IMR-90 (cell line): ENCODE results near the gene CHST1. TPM values are rescaled to one million over a fixed set of nuclear protein-coding genes. Genes with fewer than 3 reads are reported as not detected.

Experiments
- ATAC-seq: fragments of 200-7000 bp; cut with Tn5 transposase; 2 replicates; pipeline ENCODE4 v1.9.1; 2020; ENCODE audit warnings: low read depth, mild to moderate bottlenecking, moderate library complexity
- BruUV-seq: library from RNA; stranded (reverse); fragments of 400-500 nt; replicated peaks from 2 replicates; lab custom pipeline; 2021; lab: Mats Ljungman, UMichigan
- CTCF ChIA-PET: fragments of 300-600 bp; formaldehyde crosslinking; extraction: SDS; loops from one replicate; lab custom pipeline; 2021; ENCODE audit warnings: antibody characterized with exemption; lab: Yijun Ruan, JAX
- POLR2A ChIA-PET: fragments of 300-600 bp; sonication (Branson Sonifier 250); formaldehyde crosslinking; loops from one replicate; lab custom pipeline; 2022; ENCODE audit warnings: antibody characterized with exemption; ENCODE audit not compliant: unreplicated experiment; lab: Charles Lee
- DNase-seq: peaks from one replicate; pipeline ENCODE4 v3.0.0; 2013
- H2AFZ ChIP-seq: replicated peaks from 2 replicates; pipeline ENCODE3; 2013; ENCODE audit warnings: low read length, mild to moderate bottlenecking; ENCODE audit not compliant: poor library complexity
- H2AK5ac ChIP-seq: 2 replicates; pipeline ENCODE4 v1.6.1; 2013; ENCODE audit warnings: low read depth, low read length, inconsistent platforms
- H2AK9ac ChIP-seq: replicated peaks from 2 replicates; pipeline ENCODE3; 2013; ENCODE audit warnings: mild to moderate bottlenecking, low read depth, low read length, moderate library complexity; ENCODE audit not compliant: poor library complexity
- H2BK120ac ChIP-seq: 2 replicates; pipeline ENCODE4 v1.6.1; 2013; ENCODE audit warnings: low read depth, low read length, inconsistent platforms
- H2BK15ac ChIP-seq: 3 replicates; pipeline ENCODE4 v1.6.1; 2013; ENCODE audit warnings: low read depth, low read length, inconsistent platforms
- H2BK20ac ChIP-seq: 2 replicates; pipeline ENCODE4 v1.6.1; 2013; ENCODE audit warnings: low read depth, mild to moderate bottlenecking, inconsistent platforms, low read length, moderate library complexity
- H2BK5ac ChIP-seq: 2 replicates; pipeline ENCODE4 v1.6.1; 2013; ENCODE audit warnings: mild to moderate bottlenecking, low read depth, low read length, inconsistent platforms; ENCODE audit not compliant: poor library complexity, severe bottlenecking
- H3K14ac ChIP-seq: replicated peaks from 2 replicates; pipeline ENCODE4 v1.6.1; 2013; ENCODE audit warnings: low read depth, low read length, inconsistent platforms
- H3K18ac ChIP-seq: 2 replicates; pipeline ENCODE4 v1.6.1; 2013; ENCODE audit warnings: low read depth, low read length, control low read depth
- H3K23ac ChIP-seq: 2 replicates; pipeline ENCODE4 v1.6.1; 2013; ENCODE audit warnings: low read depth, low read length, inconsistent platforms
- H3K27ac ChIP-seq: 2 replicates; pipeline ENCODE4 v1.5.1; 2013; ENCODE audit warnings: mild to moderate bottlenecking, control low read depth, low read length; ENCODE audit not compliant: insufficient read depth
- H3K27me3 ChIP-seq: 2 replicates; pipeline ENCODE4 v1.6.1; 2013; ENCODE audit warnings: low read length; ENCODE audit not compliant: control insufficient read depth, insufficient read depth
- H3K36me3 ChIP-seq: 2 replicates; pipeline ENCODE4 v1.6.1; 2013; ENCODE audit warnings: low read length, mixed read lengths; ENCODE audit not compliant: control insufficient read depth, insufficient read depth
- H3K4ac ChIP-seq: 2 replicates; pipeline ENCODE4 v1.6.1; 2013; ENCODE audit warnings: low read depth, low read length, inconsistent platforms
- H3K4me1 ChIP-seq: 2 replicates; pipeline ENCODE4 v1.6.1; 2013; ENCODE audit warnings: low read length, mixed read lengths; ENCODE audit not compliant: control insufficient read depth, insufficient read depth
- H3K4me2 ChIP-seq: 2 replicates; pipeline ENCODE4 v1.6.1; 2013; ENCODE audit warnings: low read depth, mild to moderate bottlenecking, control low read depth, low read length, moderate library complexity
- H3K4me3 ChIP-seq: 2 replicates; pipeline ENCODE4 v1.5.1; 2013; ENCODE audit warnings: low read depth, mild to moderate bottlenecking, control low read depth, low read length, moderate library complexity; ENCODE audit not compliant: insufficient read depth
- H3K56ac ChIP-seq: 2 replicates; pipeline ENCODE4 v1.6.1; 2013; ENCODE audit warnings: low read length, inconsistent platforms; ENCODE audit not compliant: insufficient read depth; ENCODE audit errors: extremely low read depth
- H3K79me1 ChIP-seq, 2 experiments: 2 replicates each; pipeline ENCODE4 v1.6.1; 2013; ENCODE audit warnings: low read length in 2 of 2, inconsistent platforms in 1 of 2, low read depth in 1 of 2
- H3K9ac ChIP-seq: 2 replicates; pipeline ENCODE4 v1.6.1; 2013; ENCODE audit warnings: low read depth, low read length, control low read depth
- H3K9me1 ChIP-seq: 2 replicates; pipeline ENCODE4 v1.6.1; 2013; ENCODE audit warnings: low read length, inconsistent platforms; ENCODE audit not compliant: insufficient read depth
- H3K9me3 ChIP-seq: 2 replicates; pipeline ENCODE4 v1.6.1; 2013; ENCODE audit warnings: low read length; ENCODE audit not compliant: control insufficient read depth, insufficient read depth
- H4K20me1 ChIP-seq: 2 replicates; pipeline ENCODE4 v1.6.1; 2013; ENCODE audit warnings: low read length, inconsistent platforms; ENCODE audit not compliant: insufficient read depth
- H4K5ac ChIP-seq: 2 replicates; pipeline ENCODE4 v1.6.1; 2013; ENCODE audit warnings: mild to moderate bottlenecking, low read depth, low read length, control low read depth
- H4K8ac ChIP-seq, 2 experiments: 2 replicates each; pipeline ENCODE4 v1.6.1; 2013; ENCODE audit warnings: low read depth in 2 of 2, low read length in 2 of 2, control low read depth in 1 of 2, inconsistent platforms in 1 of 2
- H4K91ac ChIP-seq: 2 replicates; pipeline ENCODE4 v1.6.1; 2013; ENCODE audit warnings: low read depth, low read length, inconsistent platforms; ENCODE audit not compliant: insufficient read depth
- BHLHE40 ChIP-seq: fragments of 150-350 bp; IDR thresholded peaks from 2 replicates; pipeline ENCODE4 v1.6.1; 2016; ENCODE audit warnings: mild to moderate bottlenecking, low read depth, low read length
- CHD1 ChIP-seq: IDR thresholded peaks from 2 replicates; pipeline ENCODE4 v1.6.1; 2012; ENCODE audit warnings: low read depth, low read length, improper control_type of control experiment
- FOS ChIP-seq: fragments of 150-350 bp; IDR thresholded peaks from 2 replicates; pipeline ENCODE4 v1.6.1; 2016; ENCODE audit warnings: low read depth, low read length
- MAFK ChIP-seq: IDR thresholded peaks from 2 replicates; pipeline ENCODE4 v1.6.1; 2012; ENCODE audit warnings: low read depth, low read length, improper control_type of control experiment
- MXI1 ChIP-seq: IDR thresholded peaks from 2 replicates; pipeline ENCODE4 v1.6.1; 2012; ENCODE audit warnings: low read depth, mild to moderate bottlenecking, low read length, moderate library complexity, borderline replicate concordance
- NFE2L2 ChIP-seq: fragments of 150-350 bp; IDR thresholded peaks from 2 replicates; pipeline ENCODE4 v1.6.1; 2016; ENCODE audit warnings: low read depth, mild to moderate bottlenecking, low read length
- RCOR1 ChIP-seq: IDR thresholded peaks from 2 replicates; pipeline ENCODE4 v1.6.1; 2012; ENCODE audit warnings: mild to moderate bottlenecking, low read length, improper control_type of control experiment; ENCODE audit not compliant: insufficient replicate concordance
- RFX5 ChIP-seq: IDR thresholded peaks from 2 replicates; pipeline ENCODE4 v1.8.0; 2012; ENCODE audit warnings: low read depth, mild to moderate bottlenecking, low read length, moderate library complexity
- SMC3 ChIP-seq: fragments of 150-350 bp; IDR thresholded peaks from 2 replicates; pipeline ENCODE4 v1.6.1; 2016; ENCODE audit warnings: low read depth, mild to moderate bottlenecking, antibody characterized with exemption, low read length, moderate library complexity
- WGBS, 2 experiments: methylation state at CpG; one replicate each; pipeline versions ENCODE4 v1.1.5 to v1.1.7; 2013; ENCODE audit warnings: missing lambda C conversion rate in 2 of 2; ENCODE audit not compliant: insufficient read length in 1 of 2; ENCODE audit errors: extremely low coverage in 2 of 2; 5-methylcytosine and 5-hydroxymethylcytosine counted together
- dilution Hi-C: fragments of 300-500 bp; cut with HindIII; formaldehyde crosslinking; loops from one replicate; pipeline ENCODE4 v1.14.3; 2018; ENCODE audit warnings: low sequenced_read_pairs; ENCODE audit not compliant: unreplicated experiment
- in situ Hi-C: fragments of 300-500 bp; cut with MboI; formaldehyde crosslinking; loops from 3 replicates; pipeline ENCODE4 v1.14.3; 2019; ENCODE audit warnings: low sequenced_read_pairs, inconsistent platforms, mixed read lengths
- intact Hi-C: fragments of 100-400 bp; cut with micrococcal nuclease; formaldehyde crosslinking; loops from 2 replicates; pipeline ENCODE4 v1.10.0; 2022
- polyA plus RNA-seq, 3 experiments: library from polyadenylated mRNA; depleted of rRNA; stranded (reverse); fragments of >200 nt; gene quantifications; 2 replicates each; pipeline ENCODE4 v1.2.3, GENCODE V29; 2012; ENCODE audit warnings: low replicate concordance in 1 of 3
- total RNA-seq: library from RNA; depleted of rRNA; stranded (reverse); fragments of >200 nt; gene quantifications from 2 replicates; pipeline ENCODE4 v1.2.3, GENCODE V29; 2012
- TF ChIP-seq, protein P1 (sequence below): conservative IDR thresholded peaks from 2 replicates; pipeline ENCODE4 v1.5.1; 2012; ENCODE audit warnings: mild to moderate bottlenecking, low read depth, low read length, improper control_type of control experiment
- TF ChIP-seq, protein P2 (sequence below): fragments of 150-350 bp; IDR thresholded peaks from 2 replicates; pipeline ENCODE4 v1.6.1; 2016; ENCODE audit warnings: low read depth, mild to moderate bottlenecking, low read length, moderate library complexity, borderline replicate concordance
- TF ChIP-seq, protein P3 (sequence below): fragments of 150-350 bp; IDR thresholded peaks from 2 replicates; pipeline ENCODE4 v1.6.1; 2017; ENCODE audit warnings: mild to moderate bottlenecking, antibody characterized with exemption, low read length, low read depth

CHST1 gene
- total and polyA plus RNA-seq, 2 of the 4 experiments (the other 2 are of a cell fraction): 0.21 TPM; not detected in 1

DNA sequence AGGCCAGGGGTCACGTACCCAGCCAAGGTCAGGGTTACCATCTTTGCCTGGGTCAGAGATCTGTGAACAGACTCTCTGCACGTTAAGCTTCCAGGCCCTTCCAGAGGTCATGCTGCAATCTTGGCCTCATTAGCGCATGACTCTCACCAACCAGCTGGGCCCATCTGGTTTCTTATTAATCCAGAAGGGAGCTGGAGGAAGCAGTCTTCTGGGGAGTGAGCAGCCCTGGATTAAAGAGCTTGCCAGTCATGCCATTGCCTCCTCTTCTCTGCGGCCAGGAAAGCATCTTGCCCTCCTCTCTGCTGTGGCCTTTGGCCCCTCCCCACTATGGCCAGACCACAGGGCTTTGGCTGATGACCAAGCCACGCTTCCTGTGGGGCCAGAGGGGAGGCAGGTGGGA is 57.4 kb downstream of the CHST1 start:
- TF ChIP-seq RCOR1: no peak
- no peak for TF ChIP-seq FOS
- TF ChIP-seq, protein P1, sequence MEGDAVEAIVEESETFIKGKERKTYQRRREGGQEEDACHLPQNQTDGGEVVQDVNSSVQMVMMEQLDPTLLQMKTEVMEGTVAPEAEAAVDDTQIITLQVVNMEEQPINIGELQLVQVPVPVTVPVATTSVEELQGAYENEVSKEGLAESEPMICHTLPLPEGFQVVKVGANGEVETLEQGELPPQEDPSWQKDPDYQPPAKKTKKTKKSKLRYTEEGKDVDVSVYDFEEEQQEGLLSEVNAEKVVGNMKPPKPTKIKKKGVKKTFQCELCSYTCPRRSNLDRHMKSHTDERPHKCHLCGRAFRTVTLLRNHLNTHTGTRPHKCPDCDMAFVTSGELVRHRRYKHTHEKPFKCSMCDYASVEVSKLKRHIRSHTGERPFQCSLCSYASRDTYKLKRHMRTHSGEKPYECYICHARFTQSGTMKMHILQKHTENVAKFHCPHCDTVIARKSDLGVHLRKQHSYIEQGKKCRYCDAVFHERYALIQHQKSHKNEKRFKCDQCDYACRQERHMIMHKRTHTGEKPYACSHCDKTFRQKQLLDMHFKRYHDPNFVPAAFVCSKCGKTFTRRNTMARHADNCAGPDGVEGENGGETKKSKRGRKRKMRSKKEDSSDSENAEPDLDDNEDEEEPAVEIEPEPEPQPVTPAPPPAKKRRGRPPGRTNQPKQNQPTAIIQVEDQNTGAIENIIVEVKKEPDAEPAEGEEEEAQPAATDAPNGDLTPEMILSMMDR: no peak
- no peak for TF ChIP-seq RFX5
- no peak for TF ChIP-seq MAFK
- TF ChIP-seq SMC3: no peak
- no peak for TF ChIP-seq BHLHE40
- TF ChIP-seq, protein P2, sequence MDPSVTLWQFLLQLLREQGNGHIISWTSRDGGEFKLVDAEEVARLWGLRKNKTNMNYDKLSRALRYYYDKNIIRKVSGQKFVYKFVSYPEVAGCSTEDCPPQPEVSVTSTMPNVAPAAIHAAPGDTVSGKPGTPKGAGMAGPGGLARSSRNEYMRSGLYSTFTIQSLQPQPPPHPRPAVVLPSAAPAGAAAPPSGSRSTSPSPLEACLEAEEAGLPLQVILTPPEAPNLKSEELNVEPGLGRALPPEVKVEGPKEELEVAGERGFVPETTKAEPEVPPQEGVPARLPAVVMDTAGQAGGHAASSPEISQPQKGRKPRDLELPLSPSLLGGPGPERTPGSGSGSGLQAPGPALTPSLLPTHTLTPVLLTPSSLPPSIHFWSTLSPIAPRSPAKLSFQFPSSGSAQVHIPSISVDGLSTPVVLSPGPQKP: no peak
- no peak for TF ChIP-seq CHD1
- no peak for TF ChIP-seq NFE2L2
- TF ChIP-seq MXI1: no peak
- TF ChIP-seq, protein P3, sequence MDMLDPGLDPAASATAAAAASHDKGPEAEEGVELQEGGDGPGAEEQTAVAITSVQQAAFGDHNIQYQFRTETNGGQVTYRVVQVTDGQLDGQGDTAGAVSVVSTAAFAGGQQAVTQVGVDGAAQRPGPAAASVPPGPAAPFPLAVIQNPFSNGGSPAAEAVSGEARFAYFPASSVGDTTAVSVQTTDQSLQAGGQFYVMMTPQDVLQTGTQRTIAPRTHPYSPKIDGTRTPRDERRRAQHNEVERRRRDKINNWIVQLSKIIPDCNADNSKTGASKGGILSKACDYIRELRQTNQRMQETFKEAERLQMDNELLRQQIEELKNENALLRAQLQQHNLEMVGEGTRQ: no peak
- no peak overlapping the region for H2AK5ac ChIP-seq
- no peak overlapping the region for H3K14ac ChIP-seq
- H2AK9ac ChIP-seq: no peak overlapping the region
- no peak for DNase-seq
- no peak overlapping the region for H2BK15ac ChIP-seq
- H2BK120ac ChIP-seq: no peak overlapping the region
- no peak overlapping the region for H3K27ac ChIP-seq
- dilution Hi-C loops (no loop called here), in situ Hi-C loops (no loop called here), intact Hi-C loops (no loop called here)
- no peak overlapping the region for H4K91ac ChIP-seq
- no peaks in the 10 kb centered on the region for H3K9me1 ChIP-seq
- no peak overlapping the region for H3K9ac ChIP-seq
- no peak overlapping the region for H3K23ac ChIP-seq
- BruUV-seq: no TSS peak
- H3K4me2 ChIP-seq: no peak overlapping the region
- no peak for ATAC-seq
- H2BK5ac ChIP-seq: no peak overlapping the region
- ChIA-PET CTCF (no interaction called here), POLR2A (no interaction called here)
- H3K4ac ChIP-seq: no peak overlapping the region
- H3K18ac ChIP-seq: no peak overlapping the region
- H3K36me3 ChIP-seq: no peaks in the 10 kb centered on the region
- H2BK20ac ChIP-seq: no peak overlapping the region
- peak overlapping the region; percentile 16 for H2AFZ ChIP-seq
- 30% methylated on average over 2 of the region's 5 CpGs; no CpG with 5 or more reads in 1 of the 2 experiments for WGBS, 2 experiments
- no peak overlapping the region for H3K56ac ChIP-seq
- no peaks in the 10 kb centered on the region for H3K4me1 ChIP-seq
- H3K27me3 ChIP-seq: peaks cover 3% of the 10 kb centered on the region; the same call in 1 of the 2 replicates
- no peak overlapping the region for H3K4me3 ChIP-seq
- no peak overlapping the region for H4K5ac ChIP-seq
- no peaks in the 10 kb centered on the region for H4K20me1 ChIP-seq
- H4K8ac ChIP-seq: no peak overlapping the region
- no peaks in the 10 kb centered on the region for H3K9me3 ChIP-seq
- no peaks in the 10 kb centered on the region for H3K79me1 ChIP-seq
